ENCODE data around the gene AVP. TPM values are rescaled to one million over a fixed set of nuclear protein-coding genes. Genes with fewer than 3 reads are reported as not detected.
"Not testable (repeated sequence)": the region's sequence is repeated elsewhere in the genome, so short reads cannot be mapped to it uniquely, and the experiment has no call there.

The AVP gene
- total and polyA plus RNA-seq, 2 of the 13 experiments (the other 11 are each of a cell fraction or from before 2014, with no cell fraction given): 0.12 TPM; not detected in 1

- FAIRE-seq; DNase-seq (ENCODE audit: low spot score); intact Hi-C loops (cut with micrococcal nuclease; ENCODE audit: unreplicated experiment); H3K27ac ChIP-seq (ENCODE audit: extremely low read length, insufficient read depth, low read length); in situ Hi-C loops (cut with HindIII; ENCODE audit: extremely low pct_ligation_motif_present, low pct_unique_long_range_greater_than_20kb); H3K79me2 ChIP-seq (ENCODE audit: insufficient read depth, low read length); CTCF ChIA-PET (ENCODE audit: low intra/inter-chr PET ratio, low total read pairs); POLR2A ChIA-PET; ATAC-seq; H3K9me3 ChIP-seq (ENCODE audit: low read length); H3K27me3 ChIP-seq (ENCODE audit: control insufficient read depth in 1 of 2, insufficient read depth in 2 of 2, low read length in 2 of 2); H2AFZ ChIP-seq (ENCODE audit: low read length); H4K20me1 ChIP-seq (ENCODE audit: insufficient read depth, low read length); H3K36me3 ChIP-seq (replicated peaks in 1 of 2; ENCODE audit: control insufficient read depth in 1 of 2, insufficient read depth in 2 of 2, low read length in 2 of 2); BruUV-seq (replicated peaks); TF ChIP-seq ATF7 (CRISPR knock-in tag; IDR thresholded peaks at IDR 0.05): not testable (repeated sequence)
- TF ChIP-seq ZMYM3 (CRISPR knock-in tag; IDR thresholded peaks at IDR 0.05) (peak; percentile 54; the same call in 1 of the 2 replicates), ZNF460 (CRISPR knock-in tag; IDR thresholded peaks at IDR 0.05; ENCODE audit: borderline replicate concordance) (peak; percentile 55; the same call in 1 of the 2 replicates), GZF1 (CRISPR knock-in tag; IDR thresholded peaks at IDR 0.05) (0 out of 2 replicates have a peak, but pooled peaks have one; percentile 36), ZNF891 (CRISPR knock-in tag; IDR thresholded peaks at IDR 0.05) (peak; percentile 64; the same call in 1 of the 2 replicates), RXRB (CRISPR knock-in tag; IDR thresholded peaks at IDR 0.05; ENCODE audit: borderline replicate concordance) (0 out of 2 replicates have a peak, but pooled peaks have one; percentile 10), ZNF292 (CRISPR knock-in tag; IDR thresholded peaks at IDR 0.05; ENCODE audit: borderline replicate concordance, low read depth) (0 out of 2 replicates have a peak, but pooled peaks have one; percentile 20), ATF7 (IDR thresholded peaks at IDR 0.05) (peak; percentile 63), ZNF362 (CRISPR knock-in tag; IDR thresholded peaks at IDR 0.05; ENCODE audit: borderline replicate concordance) (peak; percentile 47; the same call in 1 of the 2 replicates), RARA (CRISPR knock-in tag; IDR thresholded peaks at IDR 0.05) (0 out of 2 replicates have a peak, but pooled peaks have one; percentile 9), CEBPB (IDR thresholded peaks at IDR 0.05; ENCODE audit: borderline replicate concordance, low read depth, low read length) (peak; percentile 67; the same call in 1 of the 2 replicates), HOXA5 (CRISPR knock-in tag; IDR thresholded peaks at IDR 0.05) (0 out of 2 replicates have a peak, but pooled peaks have one; percentile 10), ATF4 (CRISPR knock-in tag; IDR thresholded peaks at IDR 0.05) (peak in 1 of 2 experiments; percentile 89; a peak in 2 of 4 replicates), THAP7 (CRISPR knock-in tag; IDR thresholded peaks at IDR 0.05) (0 out of 2 replicates have a peak, but pooled peaks have one; percentile 50), CEBPG (CRISPR knock-in tag; IDR thresholded peaks at IDR 0.05) (peak; percentile 85), ZNF605 (CRISPR knock-in tag; IDR thresholded peaks at IDR 0.05) (peak; percentile 53; the same call in 1 of the 2 replicates)
- H3K4me2 ChIP-seq (ENCODE audit: low read depth, low read length): peak overlapping the region; percentile 51
- peaks cover 71% of the 10 kb centered on the region for H3K4me1 ChIP-seq (ENCODE audit: insufficient read depth, low read length)
- 15% methylated on average over 8 of the region's 8 CpGs for WGBS (ENCODE audit: low lambda C conversion rate)
- peak overlapping the region in 2 of 3 experiments; percentile 7 to 41; a peak in 2 of 6 replicates for H3K4me3 ChIP-seq (replicated peaks in 1 of 3; ENCODE audit: insufficient read depth in 1 of 3, low read depth in 2 of 3, low read length in 3 of 3)
- peak overlapping the region; percentile 27 for H3K9ac ChIP-seq (ENCODE audit: insufficient read depth, low read depth, low read length)
These were observed 11.3 kb downstream of the AVP start for GRCh38 chr20:3073251-3073643.

Data from HepG2 (cell line).